GM12891 (cell line): Measurements from ENCODE around the gene ATP6V0A1.

ENCODE experiments used
- POLR2A ChIP-seq: IDR thresholded peaks from 2 replicates; pipeline ENCODE4 v1.6.1; 2011; ENCODE audit warnings: low read depth, low read length, control low read depth
- POLR2AphosphoS5 ChIP-seq: IDR thresholded peaks from 2 replicates; pipeline ENCODE4 v1.6.1; 2011; ENCODE audit warnings: low read depth, low read length, control low read depth

DNA sequence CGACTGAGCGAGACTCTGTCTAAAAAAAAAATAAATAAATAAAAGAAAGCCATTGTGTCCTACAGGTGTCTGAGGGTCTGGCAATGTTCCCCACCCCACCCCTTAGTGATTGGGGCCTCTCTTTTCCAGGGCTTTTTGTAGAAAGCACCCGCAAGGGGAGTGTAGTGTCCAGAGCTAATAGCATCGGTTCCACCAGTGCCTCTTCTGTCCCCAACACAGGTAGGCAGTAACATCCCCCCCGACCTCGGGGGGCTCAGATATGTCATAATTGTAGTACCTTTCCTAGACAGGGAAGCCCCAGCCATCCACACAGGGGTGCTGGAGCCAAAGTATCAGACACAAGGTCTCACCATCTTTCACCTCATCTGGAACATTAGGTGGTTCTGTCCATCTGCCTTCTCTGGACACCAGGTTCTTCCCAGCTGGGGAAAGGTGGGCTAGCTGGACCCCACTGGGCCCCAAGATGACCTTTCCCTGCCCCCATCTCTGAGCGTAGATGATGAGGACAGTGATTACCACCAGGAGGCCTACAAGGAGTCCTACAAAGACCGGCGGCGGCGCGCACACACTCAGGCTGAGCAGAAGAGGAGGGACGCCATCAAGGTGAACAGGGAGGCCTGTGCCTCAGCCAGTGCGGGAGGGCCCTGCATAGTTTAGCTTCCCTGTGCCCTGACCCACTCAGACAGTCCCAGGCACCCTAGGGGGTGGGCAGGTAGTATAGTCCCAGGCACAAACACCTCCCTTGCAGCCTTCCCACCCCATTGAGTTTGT, 109.8 kb downstream of the ATP6V0A1 start:
- no peak for TF ChIP-seq POLR2A
- TF ChIP-seq POLR2AphosphoS5 = no peak
